BJ (cell line): ENCODE data around the gene LILRA6. TPM values are rescaled to one million over a fixed set of nuclear protein-coding genes. Genes with fewer than 3 reads are reported as not detected.
"Not testable (repeated sequence)": the region's sequence is repeated elsewhere in the genome, so short reads cannot be mapped to it uniquely, and the experiment has no call there.

Experiments used
- CTCF ChIA-PET: fragments of 350-600 bp; formaldehyde crosslinking; extraction: SDS; loops from one replicate; lab custom pipeline; 2021; ENCODE audit warnings: antibody characterized with exemption, inconsistent platforms; lab: Yijun Ruan, JAX
- POLR2A ChIA-PET: fragments of 300-600 bp; sonication (Branson Sonifier 250); formaldehyde crosslinking; extraction: SDS; loops from one replicate; lab custom pipeline; 2021; ENCODE audit warnings: antibody characterized with exemption; lab: Charles Lee
- DNase-seq: peaks from one replicate; pipeline ENCODE4 v3.0.0-alpha.2; 2011; ENCODE audit warnings: low read depth
- H3K27me3 ChIP-seq: 2 replicates; pipeline ENCODE4 v1.6.0; 2011; ENCODE audit warnings: low read length; ENCODE audit not compliant: control insufficient read depth, insufficient read depth
- H3K36me3 ChIP-seq: 2 replicates; pipeline ENCODE4 v1.5.1; 2011; ENCODE audit warnings: low read length; ENCODE audit not compliant: control insufficient read depth, insufficient read depth
- H3K4me3 ChIP-seq: 2 replicates; pipeline ENCODE4 v1.5.1; 2011; ENCODE audit warnings: low read depth, mild to moderate bottlenecking, control low read depth, low read length
- CTCF ChIP-seq: IDR thresholded peaks from 2 replicates; pipeline ENCODE4 v1.5.1; 2011; ENCODE audit warnings: low read depth, mild to moderate bottlenecking, control low read depth, inconsistent platforms, low read length, moderate library complexity; ENCODE audit not compliant: insufficient read depth
- polyA plus RNA-seq: library from polyadenylated mRNA; depleted of rRNA; stranded (reverse); fragments of >200 nt; gene quantifications from 2 replicates; pipeline ENCODE4 v1.2.3, GENCODE V29; 2011

LILRA6 gene
- polyA plus RNA-seq, 1 experiment = not detected

- no peak for DNase-seq
- no peak for TF ChIP-seq CTCF
- peaks cover 26% of the 10 kb centered on the region for H3K36me3 ChIP-seq
- ChIA-PET CTCF (no interaction called here), POLR2A (interaction anchor here (1.1 kb wide), 1 partner anchor 19 kb away, joined by 3 read pairs; the partner anchor contains the start of gene MBOAT7)
- no peaks in the 10 kb centered on the region for H3K27me3 ChIP-seq
- H3K4me3 ChIP-seq = no peak overlapping the region
These were observed 34.4 kb downstream of the LILRA6 start for GRCh38 chr19:54207983-54208783.

DNA sequence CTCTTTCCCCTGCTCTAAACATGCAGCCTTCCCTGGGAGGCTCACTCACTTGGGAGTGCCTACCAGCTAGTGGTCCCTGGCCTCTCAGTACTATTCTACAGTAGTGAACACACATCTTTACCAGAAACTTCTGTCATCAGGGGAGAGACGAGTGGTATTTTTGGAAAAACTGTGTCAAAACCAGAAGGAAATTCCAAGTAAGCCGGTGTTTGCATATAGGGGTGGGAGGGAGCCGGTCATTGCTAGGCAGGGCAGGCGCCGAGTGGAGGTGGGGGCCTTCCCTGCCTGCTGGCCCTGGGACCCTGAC, 35.0 kb downstream of the LILRA6 start:
- no peaks in the 10 kb centered on the region for H3K27me3 ChIP-seq
- no peak for DNase-seq
- CTCF ChIA-PET = no interaction called here
- POLR2A ChIA-PET = interaction anchor here (1.1 kb wide), 1 partner anchor 18 kb away, joined by 3 read pairs; the partner anchor contains the start of gene MBOAT7
- no peak for TF ChIP-seq CTCF
- H3K4me3 ChIP-seq = no peak overlapping the region
- peaks cover 30% of the 10 kb centered on the region for H3K36me3 ChIP-seq

GRCh38 chr19:54207193-54207592, 35.4 kb downstream of the LILRA6 start:
- CTCF ChIA-PET, DNase-seq, H3K27me3 ChIP-seq, H3K4me3 ChIP-seq, POLR2A ChIA-PET: not testable (repeated sequence)
- H3K36me3 ChIP-seq = peaks cover 31% of the 10 kb centered on the region

DNA sequence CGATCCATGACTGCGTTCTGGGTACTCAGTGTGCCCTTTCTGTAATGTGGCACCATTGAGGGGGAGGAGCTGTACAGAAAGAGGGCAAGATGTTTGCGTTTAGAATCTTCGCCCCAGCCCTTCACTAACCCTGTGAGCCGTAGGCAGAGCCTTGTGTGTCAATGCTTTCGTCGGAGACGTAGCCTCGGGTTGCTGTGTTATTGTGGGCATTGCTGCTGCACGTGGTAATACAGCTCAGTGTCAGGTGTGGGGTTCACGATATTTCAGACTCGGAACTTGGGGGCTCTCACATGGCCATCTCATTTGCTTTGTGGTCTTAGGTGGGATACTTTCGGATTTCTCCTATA, 35.8 kb downstream of the LILRA6 start:
- Histone ChIP-seq H3K4me3 (no peak overlapping the region), H3K27me3 (no peaks in the 10 kb centered on the region), H3K36me3 (peaks cover 33% of the 10 kb centered on the region)
- CTCF ChIA-PET = interaction anchor here (1.2 kb wide), 1 partner anchor 9 kb away, joined by 5 read pairs; no protein-coding TSS in a partner anchor
- POLR2A ChIA-PET = no interaction called here
- TF ChIP-seq CTCF = no peak
- DNase-seq = no peak

GRCh38 chr19:54206030-54206830, 36.4 kb downstream of the LILRA6 start:
- ChIA-PET CTCF (interaction anchor here (1.2 kb wide), 1 partner anchor 10 kb away, joined by 5 read pairs; no protein-coding TSS in a partner anchor), POLR2A (no interaction called here)
- H3K27me3 ChIP-seq = no peaks in the 10 kb centered on the region
- no peak overlapping the region for H3K4me3 ChIP-seq
- DNase-seq = no peak
- H3K36me3 ChIP-seq = peaks cover 34% of the 10 kb centered on the region
- no peak for TF ChIP-seq CTCF
